ENCODE measurements around the gene NMRAL1. TPM values are rescaled to one million over a fixed set of nuclear protein-coding genes. Genes with fewer than 3 reads are reported as not detected.

NMRAL1 gene
- total RNA-seq (2014; rRNA removed; shearing (Covaris generic)): 81.3 and 109 TPM in 2 replicates

- peak; percentile 81 for DNase-seq (ENCODE audit: low spot score)
These were observed at the start of gene NMRAL1 for GRCh38 chr16:4474192-4474961. Gene NMRAL1 (minus strand): TSS chr16:4474625. CDS start chr16:4474132, 493 bp downstream.

GRCh38 chr16:4523686-4524085 is 49.3 kb upstream of the NMRAL1 start:
- no peak for DNase-seq (ENCODE audit: low spot score)

- DNase-seq (ENCODE audit: low spot score): no peak
These were observed 47.7 kb upstream of the NMRAL1 start for GRCh38 chr16:4522051-4522581.

DNA sequence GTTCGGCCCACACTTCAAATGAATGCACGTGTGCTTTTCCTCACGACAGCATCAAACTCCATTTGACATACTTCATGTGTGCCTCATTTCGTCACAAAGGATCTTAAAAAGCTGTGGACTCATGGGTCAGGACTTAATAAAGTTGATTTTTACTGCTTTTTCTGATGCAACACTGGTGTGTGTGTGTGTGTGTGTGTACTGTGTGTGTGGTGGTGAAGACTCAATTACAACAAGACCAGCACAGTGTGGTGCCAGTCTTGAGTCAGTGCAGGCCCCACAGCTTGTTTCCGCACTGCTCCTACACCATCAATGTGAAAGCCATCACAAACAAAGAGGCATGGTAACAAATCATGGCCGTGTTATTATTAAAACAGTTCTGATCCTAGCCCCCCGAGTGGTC is 46.5 kb upstream of the NMRAL1 start:
- no peak for DNase-seq (ENCODE audit: low spot score)

GRCh38 chr16:4519274-4520058 is 45.0 kb upstream of the NMRAL1 start:
- DNase-seq (ENCODE audit: low spot score): no peak

- peak; percentile 40 for DNase-seq (ENCODE audit: low spot score)
These were observed 43.6 kb upstream of the NMRAL1 start for GRCh38 chr16:4517812-4518680.

GRCh38 chr16:4515611-4516233 is 41.3 kb upstream of the NMRAL1 start:
- DNase-seq (ENCODE audit: low spot score): no peak

DNA sequence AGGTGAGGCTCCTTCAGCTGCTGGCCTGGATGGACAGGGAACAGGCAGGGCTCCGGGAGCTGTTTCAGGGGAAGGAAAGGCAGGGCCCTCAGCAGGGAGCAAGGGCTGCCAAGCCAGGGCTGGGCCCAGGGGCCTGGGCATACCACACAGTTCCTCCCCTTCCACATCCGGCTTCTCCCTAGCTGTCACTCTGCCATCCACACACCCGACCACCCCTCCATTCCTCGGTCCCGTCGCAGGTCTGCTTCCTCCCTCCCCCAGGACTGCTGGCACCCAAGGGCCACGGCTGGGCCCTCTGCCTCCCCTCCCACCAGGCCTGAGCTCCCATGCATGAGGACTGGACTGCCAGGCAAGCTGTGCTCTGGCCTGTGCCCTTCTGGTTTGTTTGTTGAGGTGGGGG is 40.2 kb upstream of the NMRAL1 start:
- no peak for DNase-seq (ENCODE audit: low spot score)

GRCh38 chr16:4513881-4514280 is 39.5 kb upstream of the NMRAL1 start:
- no peak for DNase-seq (ENCODE audit: low spot score)

- no peak for DNase-seq (ENCODE audit: low spot score)
These were observed 38.8 kb upstream of the NMRAL1 start for GRCh38 chr16:4513086-4513860.

- DNase-seq (ENCODE audit: low spot score): no peak
These were observed 38.0 kb upstream of the NMRAL1 start for GRCh38 chr16:4512473-4512872.

DNA sequence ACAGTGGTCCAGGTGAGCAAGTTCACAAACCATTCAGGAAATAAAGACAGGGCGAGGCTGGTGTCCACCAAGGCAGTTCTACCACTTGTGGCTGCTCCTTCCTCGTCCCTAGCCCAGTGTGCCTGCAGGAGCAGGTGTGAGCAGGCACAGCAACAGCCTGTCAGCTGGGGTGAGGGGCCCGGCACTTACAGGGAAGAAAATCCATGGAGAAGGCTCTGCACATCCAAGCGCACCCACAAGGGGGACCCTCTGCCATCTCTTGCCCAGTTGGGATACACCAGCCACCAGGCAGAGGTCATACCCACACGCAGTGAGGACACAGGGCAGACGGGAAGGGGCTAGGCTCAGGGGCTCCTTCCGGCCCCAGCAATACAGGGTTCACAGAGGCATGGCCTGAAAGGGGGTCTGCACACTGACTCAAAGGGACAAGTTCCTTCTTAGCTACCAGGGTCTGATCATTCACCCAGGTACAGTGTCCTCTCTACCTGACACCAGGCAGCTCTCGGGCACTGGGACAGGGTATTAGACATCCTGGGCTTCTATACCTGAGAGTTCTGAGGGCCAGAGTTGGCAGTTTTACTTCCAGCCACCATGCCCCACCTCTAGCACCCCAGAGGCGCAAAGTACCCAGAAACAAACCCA is 37.1 kb upstream of the NMRAL1 start:
- peak; percentile 78 for DNase-seq (ENCODE audit: low spot score)

GRCh38 chr16:4510747-4511426 is 36.5 kb upstream of the NMRAL1 start:
- DNase-seq (ENCODE audit: low spot score): no peak

DNA sequence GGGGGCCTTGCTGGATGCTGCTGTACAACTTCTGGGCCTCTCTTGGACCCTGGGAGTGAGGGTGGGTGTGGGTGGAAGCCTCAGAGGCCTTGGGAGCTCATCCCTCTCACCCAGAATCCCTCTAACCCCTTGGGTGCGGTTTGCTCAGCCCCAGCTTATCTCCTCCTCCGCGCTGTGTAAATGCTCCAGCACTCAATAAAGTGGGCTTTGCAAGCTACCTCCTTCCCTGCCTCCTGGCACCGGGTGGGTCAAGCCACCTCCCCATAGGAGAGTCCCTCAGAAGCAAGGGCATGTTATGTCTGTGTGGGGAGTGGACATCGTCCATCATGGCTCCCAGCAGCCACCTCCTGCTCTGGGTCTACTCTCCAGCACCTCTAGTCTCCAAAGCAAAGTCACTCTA is 35.7 kb upstream of the NMRAL1 start:
- DNase-seq (ENCODE audit: low spot score): no peak

DNA sequence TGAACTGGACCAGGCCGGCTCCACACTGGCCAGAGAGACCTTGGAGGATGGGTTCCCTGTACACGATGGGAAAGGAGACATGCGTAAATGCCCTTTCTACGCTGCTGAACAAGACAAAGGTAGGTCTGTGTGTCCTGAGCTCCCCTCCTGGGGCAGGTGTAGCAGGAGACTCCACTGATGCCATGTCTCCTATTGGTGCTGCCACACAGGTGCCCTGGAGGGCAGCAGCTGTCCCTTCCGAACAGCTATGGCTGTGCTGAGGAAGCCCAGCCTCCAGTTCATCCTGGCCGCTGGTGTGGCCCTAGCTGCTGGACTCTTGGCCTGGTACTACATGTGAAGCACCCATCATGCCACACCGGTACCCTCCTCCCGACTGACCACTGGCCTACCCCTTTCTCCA is 35.0 kb upstream of the NMRAL1 start:
- DNase-seq (ENCODE audit: low spot score): no peak

GRCh38 chr16:4508806-4509205 is 34.4 kb upstream of the NMRAL1 start:
- DNase-seq (ENCODE audit: low spot score): no peak

- DNase-seq (ENCODE audit: low spot score): no peak
These were observed 33.3 kb upstream of the NMRAL1 start for GRCh38 chr16:4507588-4508345.

DNA sequence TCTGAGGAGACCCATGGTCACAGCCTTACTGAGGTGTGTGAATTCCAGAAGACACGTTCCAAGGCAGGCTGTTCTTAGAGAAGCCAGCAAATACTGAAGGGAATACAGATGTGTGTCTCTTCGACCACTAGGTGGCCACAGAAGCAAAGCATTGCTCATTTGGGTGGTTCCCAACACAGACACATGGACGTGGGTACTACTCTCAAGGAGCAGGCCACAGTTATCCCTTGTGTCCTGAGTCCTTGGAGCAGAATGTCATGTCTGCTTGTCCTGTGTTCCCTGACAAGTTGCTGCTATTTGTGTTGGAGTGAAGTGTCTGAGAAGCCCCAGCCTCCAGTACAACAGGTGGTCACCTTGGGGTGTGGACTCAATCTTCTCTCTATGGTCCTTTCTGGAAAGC is 32.0 kb upstream of the NMRAL1 start:
- DNase-seq (ENCODE audit: low spot score): peak; percentile 73
